ENCODE measurements around the gene MAMDC4.
"Not testable (repeated sequence)": the region's sequence is repeated elsewhere in the genome, so short reads cannot be mapped to it uniquely, and the experiment has no call there.

MAMDC4 gene

DNA sequence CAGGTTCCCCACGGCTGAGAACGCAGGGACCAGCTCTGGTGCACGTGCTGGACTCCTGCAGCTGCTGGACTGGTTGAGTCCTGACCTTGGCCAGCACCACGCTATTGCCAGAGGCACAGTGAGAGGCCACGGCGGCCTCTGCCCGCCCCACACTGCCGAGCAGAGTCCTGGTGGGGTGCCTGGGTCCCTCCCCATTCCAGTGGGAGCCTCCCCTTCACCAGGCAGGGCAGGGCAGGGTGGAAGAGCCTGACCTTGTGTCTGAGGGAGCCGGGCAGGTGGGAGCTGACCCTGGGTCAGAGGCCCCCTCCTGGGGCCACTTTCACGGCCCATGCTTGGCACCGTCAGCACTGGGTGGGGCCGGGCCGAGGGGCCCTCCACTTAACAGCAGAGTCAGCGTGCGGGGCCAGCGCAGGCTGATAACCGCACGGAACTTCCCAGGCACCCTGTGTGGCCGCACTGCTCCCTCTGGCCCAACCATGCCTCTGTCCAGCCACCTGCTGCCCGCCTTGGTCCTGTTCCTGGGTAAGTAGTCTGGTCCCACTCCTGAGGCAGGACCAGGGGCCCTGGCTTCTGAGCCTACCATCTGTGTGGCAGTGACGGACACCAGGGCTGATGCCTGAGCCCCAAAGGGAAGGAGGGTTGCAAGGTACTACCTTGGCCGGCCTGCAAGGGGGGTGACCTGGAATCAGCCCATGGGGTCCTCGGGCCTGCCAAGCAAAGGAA, at the start of gene MAMDC4:
MAMDC4 (plus strand) TSS at position 406 of the 723 bp plus-strand sequence; CDS start at position 477, 71 bp downstream.
- DNase-seq (ENCODE audit: low spot score): no peak

DNA sequence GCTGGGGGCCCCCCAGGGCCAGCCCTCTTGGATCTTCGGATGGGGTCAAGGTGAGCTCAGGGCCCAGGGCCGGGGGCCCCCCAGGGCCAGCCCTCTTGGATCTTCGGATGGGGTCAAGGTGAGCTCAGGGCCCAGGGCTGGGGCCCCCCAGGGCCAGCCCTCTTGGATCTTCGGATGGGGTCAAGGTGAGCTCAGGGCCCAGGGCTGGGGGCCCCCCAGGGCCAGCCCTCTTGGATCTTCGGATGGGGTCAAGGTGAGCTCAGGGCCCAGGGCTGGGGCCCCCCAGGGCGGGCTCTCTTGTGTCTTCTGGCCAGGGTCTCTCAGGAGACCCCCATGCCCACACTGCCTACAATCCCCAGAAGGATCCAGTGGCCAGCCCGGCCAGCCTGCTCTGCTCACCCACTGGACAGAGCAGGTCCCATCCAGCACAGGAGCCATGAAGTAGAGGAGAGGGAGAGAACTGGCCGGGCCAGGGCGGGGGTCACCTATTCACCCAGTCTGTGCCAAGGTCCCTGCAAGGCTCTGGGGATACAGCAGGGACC, 49.1 kb upstream of the MAMDC4 start:
- DNase-seq (ENCODE audit: low spot score): not testable (repeated sequence)

DNA sequence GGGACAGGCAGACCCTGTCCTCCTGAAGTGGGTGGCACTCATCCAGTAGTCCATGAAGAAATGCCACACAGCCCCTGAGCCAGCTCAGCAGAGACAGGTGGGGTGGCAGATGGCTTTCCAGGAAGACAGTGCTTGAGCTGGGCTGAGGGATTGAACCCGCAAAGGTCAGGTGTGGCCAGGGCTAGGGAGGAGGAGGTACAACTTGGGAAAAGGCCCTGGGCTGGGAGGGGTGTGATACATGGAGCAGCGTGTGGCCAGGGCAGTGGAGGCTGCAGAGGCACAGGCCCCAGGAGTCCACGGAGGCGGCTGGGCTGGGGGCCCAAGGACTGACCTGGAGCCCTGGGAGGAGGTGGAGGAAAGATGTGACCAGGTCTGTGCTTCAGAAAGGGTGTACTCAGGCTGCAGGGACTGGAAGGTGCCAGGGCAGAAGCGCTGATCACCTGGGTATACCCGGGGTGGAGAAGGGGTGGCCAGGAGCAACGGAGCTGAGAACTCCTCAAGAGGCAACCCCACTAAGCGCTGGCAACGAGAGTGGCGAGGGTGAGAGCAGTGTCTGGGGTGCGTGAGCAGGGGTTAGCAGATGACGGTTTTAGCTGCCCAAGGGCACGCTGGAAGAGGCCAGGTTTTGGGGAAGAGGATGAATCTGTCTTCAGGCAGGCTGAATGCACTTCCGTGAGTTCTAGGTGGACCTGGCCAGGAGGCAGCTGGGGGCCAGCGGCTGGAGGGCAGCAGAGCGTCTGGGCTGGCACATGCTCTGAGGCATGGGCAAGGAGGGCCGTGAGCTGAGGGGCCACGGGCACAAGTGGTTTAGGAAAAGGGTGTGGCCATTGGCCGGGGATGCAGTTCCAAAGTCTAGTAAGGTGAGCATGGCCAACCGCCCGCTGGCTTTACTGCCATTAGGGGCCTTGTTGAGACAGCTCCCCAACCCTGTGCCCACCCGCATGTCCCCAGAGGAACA, 48.3 kb upstream of the MAMDC4 start:
- no peak for DNase-seq (ENCODE audit: low spot score)

DNA sequence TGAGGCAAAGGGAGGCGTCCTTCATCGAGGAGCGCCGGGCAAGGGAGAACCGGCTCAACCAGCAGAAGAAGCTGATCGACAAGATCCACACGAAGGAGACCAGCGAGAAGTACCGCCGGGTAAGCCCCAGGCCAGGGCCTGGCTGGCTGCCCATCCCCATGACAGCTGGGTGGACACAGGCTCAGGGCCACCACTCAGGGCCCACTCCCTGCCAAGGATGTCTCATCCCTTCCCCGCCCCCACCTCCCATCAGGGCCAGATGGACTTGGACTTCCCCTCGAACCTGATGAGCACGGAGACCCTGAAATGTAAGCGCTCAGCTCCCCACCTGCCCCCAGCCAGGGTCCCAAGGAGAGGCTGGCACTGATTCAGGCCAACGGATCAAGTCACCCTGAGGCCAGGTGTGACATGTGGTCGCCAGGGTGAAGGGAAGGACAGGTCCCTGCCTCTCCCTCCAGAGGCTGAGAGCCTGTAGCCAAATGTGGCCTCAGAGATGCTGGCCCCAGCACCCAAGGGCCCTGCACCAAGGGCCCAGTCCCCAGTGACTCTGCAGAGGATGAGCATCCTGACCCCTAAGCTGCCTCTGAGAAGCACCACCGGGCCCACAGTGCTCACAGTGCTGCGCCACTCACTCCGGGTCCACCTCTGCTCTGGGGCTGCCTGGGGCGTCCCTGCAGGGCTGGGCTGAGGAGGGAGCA, 47.5 kb upstream of the MAMDC4 start:
- DNase-seq (ENCODE audit: low spot score): no peak

DNA sequence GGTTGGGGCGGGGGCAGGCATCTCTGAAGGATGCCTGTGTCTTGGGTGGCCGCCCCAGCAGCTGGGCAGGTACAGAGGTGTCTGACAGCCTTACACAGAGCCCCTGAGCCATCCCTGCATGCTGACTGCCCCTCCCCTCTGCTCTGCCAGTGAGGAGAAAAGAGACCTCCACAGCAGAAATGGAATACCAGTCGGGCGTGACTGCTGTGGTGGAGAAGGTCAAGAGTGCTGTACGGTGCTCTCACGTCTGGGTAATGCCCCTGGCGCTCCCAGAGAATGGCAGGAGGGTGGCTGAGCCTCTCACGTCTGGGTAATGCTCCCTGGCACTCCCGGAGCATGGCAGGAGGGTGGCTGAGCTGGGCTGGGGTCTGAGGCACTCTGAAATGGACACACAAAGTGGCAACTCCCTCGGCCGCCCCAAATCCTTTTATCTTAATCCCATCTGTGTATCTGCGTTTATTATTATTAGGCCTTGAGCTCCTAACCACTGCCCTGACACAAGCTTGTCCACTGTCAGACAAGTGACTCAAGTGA, 46.9 kb upstream of the MAMDC4 start:
- no peak for DNase-seq (ENCODE audit: low spot score)

DNA sequence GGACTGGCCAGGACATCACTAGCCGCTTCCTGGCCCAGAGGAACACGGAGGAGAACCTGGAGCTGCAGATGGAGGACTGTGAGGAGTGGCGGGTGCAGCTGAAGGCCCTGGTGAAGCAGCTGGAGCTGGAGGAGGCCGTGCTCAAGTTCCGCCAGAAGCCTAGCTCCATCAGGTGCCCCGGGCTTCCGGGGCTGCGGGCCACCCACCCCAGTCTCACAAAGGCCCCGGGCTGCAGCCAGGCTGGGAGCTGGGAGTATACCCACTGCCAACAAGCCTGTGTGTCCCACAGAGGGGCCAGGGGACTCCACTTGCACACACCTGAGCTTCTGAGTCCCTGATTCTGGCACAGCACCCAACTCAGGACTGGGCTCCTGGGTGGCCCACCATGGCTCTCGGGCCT, 46.1 kb upstream of the MAMDC4 start:
- DNase-seq (ENCODE audit: low spot score): no peak

DNA sequence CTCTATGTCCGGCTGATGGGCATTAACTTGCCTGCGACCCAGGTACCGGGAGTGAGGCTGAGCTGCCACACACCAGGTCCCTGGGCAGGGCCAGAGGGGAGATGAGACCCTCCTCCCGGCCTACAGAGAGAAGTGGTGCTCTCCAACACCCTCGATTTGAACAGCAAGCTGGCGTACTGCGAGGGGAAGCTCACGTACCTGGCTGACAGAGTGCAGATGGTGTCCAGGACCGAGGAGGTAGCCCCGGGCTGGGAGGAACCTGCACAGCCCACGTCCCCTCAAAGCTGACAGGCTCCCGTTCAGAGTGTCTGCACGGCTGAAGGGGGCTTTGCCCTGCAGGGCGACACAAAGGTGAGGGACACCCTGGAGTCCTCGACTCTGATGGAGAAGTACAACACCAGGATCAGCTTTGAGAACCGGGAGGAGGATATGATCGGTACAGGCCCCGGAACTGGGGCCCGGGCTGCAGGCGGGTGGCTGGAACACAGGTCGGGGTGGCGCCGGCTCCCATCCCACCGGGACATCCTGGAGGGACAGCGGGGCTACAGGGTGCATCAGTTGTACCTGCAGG, 45.4 kb upstream of the MAMDC4 start:
- DNase-seq (ENCODE audit: low spot score): no peak

DNA sequence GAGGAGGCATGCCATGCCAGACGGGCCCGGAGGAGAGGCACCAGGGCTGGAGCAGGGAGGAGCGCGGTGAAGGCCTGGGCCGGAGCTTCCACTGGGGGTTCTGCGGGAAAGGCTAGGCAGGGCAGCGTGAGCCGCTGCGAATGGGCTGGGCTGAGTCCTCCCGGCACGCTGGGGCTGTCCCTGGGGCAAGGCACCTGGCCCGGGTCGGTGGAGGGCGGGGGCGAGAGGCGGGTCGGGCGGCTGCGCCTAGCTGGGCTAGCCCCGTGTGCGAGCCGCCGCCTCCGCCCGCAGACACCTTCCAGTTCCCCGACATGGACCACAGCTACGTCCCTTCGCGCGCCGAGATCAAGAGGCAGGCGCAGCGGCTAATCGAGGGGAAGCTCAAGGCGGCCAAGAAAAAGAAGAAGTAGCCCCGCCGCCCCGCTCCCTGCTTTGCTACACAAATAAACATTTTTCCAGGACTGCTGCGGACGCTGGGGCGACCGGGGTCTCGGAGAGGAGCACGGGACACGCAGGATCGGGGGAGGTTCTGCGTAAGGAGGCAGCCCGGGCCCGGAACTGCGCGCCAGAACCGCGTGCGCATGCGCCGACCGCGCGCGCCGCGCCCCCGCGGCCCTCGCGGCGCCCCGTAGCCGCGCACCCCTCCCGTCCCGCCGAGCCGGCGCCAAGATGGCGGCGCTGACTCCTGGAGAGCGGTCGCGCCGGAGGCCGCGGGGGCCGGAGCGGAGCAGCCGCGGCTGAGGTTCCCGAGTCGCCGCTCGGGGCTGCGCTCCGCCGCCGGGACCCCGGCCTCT, 44.7 kb upstream of the MAMDC4 start, which contains the start of gene RABL6:
RABL6 (plus strand) TSS at position 668 of the 794 bp plus-strand sequence. CDS start 249 bp downstream, outside the sequence.
- peak; percentile 67 for DNase-seq (ENCODE audit: low spot score)

DNA sequence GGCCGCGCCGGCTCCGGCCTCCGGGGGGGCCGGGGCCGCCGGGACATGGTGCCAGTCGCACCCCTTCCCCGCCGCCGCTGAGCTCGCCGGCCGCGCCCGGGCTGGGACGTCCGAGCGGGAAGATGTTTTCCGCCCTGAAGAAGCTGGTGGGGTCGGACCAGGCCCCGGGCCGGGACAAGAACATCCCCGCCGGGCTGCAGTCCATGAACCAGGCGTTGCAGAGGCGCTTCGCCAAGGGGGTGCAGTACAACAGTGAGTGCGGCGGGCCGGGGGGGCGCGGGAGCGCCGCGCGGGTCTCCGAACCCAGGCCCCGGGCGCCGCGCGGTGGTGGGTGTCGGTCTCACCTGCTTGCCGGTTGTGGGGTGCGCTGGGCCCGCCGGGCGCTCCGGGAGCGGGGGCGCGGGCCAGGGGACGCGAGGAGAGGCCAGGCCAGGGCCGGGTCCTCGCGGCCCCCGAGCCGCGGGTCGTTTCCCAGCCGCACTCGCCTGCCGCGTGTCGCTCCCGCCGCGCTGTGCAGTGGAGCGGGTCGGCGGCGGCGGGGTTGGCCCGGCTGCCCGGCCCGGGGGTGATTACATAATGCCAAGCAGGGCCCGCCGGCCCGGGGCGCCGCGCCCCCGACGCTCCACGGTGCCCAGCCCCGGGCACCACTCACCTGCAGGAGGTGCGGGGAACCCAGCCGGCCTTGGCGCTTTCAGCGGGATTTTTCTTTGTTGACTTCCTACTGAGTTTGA, 43.9 kb upstream of the MAMDC4 start:
- DNase-seq (ENCODE audit: low spot score): no peak

DNA sequence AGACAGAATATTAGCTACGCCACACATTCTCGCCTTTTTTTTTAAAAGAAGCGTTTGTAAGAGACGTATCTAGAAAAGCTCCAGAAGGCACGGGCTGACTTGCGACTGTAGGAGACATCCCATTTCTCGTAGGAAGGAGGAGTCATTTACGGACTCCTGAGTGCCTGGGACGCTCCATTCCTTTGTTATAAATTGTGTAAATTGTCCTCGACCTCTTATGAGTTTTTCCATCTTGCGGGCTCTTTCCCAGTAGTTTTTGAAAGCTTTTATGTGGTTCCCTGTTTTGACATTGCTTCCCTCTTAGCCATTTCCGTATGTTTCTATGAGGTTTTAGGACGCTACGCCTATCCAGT, 43.4 kb upstream of the MAMDC4 start:
- peak; percentile 42 for DNase-seq (ENCODE audit: low spot score)

DNA sequence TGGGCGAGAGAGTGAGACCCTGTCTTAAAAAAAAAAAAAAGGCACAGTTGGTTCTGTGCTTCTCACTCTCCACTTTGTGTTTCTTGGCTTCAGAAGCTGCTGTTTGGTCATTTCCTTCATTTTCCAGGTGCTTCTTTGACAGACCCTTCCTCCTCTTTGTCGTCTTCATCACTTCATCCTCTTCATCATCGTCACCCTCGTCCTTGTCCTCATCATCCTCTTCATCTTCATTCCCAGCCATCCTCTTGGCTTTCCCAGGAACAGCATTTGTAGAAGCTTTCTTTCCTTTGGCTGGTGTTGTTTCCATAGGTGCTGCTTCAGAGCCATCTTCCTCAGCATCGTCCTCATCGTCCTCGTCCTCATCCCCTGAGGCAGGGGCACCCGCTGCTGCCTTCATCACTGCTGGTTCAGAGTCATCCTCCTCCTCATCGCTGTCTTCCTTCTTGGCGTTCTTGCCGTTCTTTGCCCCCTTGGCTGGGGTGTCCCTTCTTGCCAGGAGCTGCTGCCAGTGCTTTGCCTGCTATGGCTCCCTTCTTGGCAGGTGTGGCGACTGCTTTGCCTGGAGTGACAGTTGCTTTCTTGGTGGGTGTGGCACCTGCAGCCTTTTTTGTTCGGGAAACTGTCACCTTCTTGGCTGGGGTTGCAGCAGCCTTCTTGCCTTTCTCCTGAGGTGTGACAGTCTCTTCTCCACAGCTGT, 37.3 kb upstream of the MAMDC4 start:
- DNase-seq (ENCODE audit: low spot score): no peak

DNA sequence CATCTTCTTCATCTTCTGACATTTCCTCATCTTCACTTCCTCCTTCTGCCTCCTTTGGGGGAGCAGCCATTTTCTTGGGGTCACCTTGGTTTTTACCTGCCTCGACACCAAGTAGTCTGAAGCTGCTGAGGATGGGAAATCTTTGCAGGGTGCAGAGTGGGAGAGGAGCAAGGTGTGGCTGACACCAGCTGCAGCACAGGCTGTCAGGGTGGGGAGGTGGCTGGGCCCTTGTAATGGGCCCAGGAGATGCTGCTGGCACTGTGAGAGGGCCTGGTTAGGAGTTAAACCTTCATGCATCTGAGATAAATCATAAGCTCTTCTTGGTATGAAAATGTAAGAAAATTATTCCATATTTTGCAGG, 36.7 kb upstream of the MAMDC4 start:
- no peak for DNase-seq (ENCODE audit: low spot score)

DNA sequence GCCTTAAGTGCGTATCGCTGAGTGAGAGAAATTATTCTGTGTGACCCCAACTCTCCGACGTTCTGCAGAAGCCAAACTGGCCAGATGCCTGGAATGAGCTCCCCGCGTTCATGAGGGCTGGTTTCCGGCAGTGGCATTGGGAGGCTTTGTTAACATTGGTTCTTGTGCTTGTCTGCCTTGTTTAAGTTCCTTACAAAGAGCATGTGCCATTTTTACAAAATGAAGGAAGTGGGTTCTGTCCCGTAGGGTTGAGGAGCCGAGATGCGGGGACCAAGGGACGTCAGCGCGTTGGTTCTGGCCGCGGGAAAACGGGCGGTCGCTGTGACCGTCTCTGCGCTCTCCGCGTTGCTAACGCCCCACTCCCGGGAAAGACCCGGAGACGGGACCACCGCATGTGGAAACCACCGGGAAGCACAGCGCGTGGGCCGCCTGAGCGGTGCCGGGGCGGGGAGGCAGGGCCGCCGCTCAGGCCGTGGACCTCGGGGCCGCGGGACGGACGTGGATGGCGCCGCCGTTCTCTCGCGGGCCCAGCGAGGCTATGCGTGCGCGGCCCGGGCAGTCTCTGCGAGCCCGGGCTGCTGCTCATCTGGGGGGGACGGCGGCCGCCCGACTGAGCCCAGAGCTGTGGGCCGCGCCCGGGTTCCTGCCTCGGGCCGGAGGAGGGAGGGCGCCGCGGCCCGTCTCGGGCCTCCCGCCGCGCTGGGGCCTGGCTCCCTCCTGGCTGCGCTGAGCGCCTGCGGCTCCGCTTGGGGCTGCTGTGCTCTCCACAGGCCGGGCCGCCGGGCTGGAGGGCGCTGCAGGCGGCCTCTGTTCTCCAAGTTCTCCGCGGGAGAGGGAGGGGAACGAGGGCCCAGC, 30.9 kb upstream of the MAMDC4 start:
- no peak for DNase-seq (ENCODE audit: low spot score)

DNA sequence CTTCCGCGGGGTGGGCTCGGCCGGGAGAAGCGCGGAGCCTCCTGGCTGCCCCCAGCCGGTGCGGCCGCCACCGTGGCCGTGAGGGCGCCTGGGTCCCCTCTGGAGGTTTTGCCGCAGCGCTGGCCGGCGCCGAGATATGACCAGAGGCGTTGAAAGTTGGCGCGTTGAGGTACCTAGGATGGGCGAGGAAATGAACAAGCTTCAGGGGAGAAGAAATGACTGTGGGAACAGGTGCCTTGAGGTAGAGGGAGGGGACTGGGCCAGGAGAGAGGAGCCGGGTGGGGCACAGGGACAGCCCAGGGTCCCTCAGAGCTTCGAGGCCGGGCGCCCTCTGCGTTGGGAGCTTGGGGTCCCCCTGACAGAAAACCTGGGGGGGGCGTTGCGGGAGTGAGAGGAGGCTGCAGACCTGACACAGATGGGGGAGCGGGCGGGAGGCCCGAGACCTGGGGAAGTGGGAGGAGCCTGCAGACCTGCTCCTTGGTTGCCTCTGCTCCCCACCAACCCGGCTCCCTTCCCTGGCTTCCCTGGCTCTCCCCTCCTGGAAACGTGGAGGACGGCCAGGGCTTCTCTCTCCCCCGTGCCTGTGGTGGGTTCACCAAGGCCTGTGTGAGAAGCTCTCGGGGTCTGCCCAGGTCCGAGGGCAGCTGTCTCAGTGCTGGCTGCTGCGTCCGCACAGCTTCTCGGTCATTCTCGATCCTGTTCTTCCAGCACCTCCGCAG, 30.2 kb upstream of the MAMDC4 start:
- no peak for DNase-seq (ENCODE audit: low spot score)

DNA sequence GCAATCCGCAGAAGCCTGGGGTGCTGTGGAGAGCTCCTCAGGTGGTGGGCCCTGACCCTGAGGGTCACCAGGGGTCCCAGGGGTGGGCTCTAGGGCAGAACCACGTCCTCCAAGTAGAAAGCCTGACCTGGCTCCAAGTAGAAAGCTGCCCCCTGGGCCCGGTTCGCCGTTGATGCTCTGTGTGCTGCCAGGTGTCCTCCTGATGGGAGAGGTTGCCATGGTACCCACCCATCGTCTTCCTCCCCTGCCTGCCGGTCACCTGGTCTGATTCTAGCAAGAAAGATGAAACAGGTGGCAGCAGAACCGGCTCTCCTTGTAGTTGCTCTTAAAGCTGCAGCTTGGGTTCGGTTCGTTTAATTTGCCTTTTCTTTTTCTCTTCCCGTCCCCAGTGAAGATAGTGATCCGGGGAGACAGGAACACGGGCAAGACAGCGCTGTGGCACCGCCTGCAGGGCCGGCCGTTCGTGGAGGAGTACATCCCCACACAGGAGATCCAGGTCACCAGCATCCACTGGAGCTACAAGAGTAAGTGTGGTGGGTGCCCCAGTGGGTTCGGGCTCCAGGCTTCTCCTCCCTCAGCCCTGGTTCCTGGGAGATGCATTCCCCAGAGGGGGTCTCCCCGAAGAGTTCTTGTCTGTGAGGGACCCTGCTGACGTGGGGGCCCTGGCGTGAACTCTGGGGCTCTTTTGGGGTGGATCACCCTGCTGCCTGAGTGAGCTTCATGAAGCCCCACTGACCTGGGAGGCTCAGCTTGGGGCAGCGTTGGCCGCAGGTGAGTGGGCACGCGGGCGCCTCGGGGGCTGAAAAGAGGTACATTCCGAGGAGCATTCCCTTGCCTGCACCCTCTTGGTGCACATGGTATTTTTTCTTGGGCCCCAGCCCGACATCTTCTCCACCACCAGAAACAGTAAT, 28.8 kb upstream of the MAMDC4 start:
- no peak for DNase-seq (ENCODE audit: low spot score)

DNA sequence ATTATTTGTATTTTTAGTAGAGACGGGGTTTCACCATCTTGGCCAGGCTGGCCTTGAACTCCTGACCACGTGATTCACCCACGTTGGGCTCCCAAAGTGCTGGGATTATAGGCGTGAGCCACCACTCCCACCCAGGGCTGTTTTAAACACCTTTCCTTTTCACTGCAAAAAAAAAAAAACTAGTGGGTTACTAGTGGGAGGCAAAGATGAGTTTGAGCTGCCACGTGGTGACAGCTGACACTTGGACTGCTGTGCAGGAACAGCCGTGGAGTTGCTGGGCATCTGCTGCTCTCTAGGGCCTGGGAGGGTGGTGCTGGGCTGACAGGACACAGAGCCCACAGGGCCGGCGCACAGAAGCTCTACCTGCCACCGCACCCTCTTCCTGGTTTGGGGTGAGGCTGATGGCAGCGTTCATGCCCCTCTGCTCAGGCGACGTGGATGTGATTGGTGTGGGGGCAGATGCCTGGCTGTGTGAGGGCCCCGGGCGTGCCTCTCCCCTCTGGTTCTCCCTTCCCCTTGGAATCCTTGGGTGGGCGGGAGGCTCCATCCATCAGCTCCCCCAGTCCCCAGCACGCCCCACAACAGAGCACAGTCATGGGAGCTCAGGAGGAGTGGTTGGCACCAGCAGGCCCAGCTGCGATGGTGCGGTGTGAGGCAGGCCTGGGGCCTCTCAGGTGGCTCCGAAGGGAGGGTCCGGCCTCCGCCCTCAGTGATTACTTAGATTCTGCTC, 27.5 kb upstream of the MAMDC4 start:
- DNase-seq (ENCODE audit: low spot score): no peak
